HCT116 (cell line): Measurements from ENCODE around the gene PHLDB3. TPM values are rescaled to one million over a fixed set of nuclear protein-coding genes. Genes with fewer than 3 reads are reported as not detected.

Experiments
- ATAC-seq: fragments of 200-7000 bp; cut with Tn5 transposase; 2 replicates; pipeline ENCODE4 v1.9.1; 2020; ENCODE audit warnings: mild to moderate bottlenecking, moderate library complexity
- BruUV-seq: library from RNA; stranded (reverse); fragments of 400-500 nt; replicated peaks from 2 replicates; lab custom pipeline; 2021; lab: Mats Ljungman, UMichigan
- CTCF ChIA-PET: fragments of 300-600 bp; sonication (Branson Sonifier 250); formaldehyde crosslinking; loops from one replicate; lab custom pipeline; 2021; ENCODE audit warnings: antibody characterized with exemption; lab: Charles Lee
- POLR2A ChIA-PET: fragments of 300-600, 350-600 bp; sonication (Branson Sonifier 250); formaldehyde crosslinking; loops from one replicate; lab custom pipeline; 2021; ENCODE audit warnings: antibody characterized with exemption; lab: Charles Lee
- RAD21 ChIA-PET, 2 experiments: fragments of 300-600 bp; sonication (Branson Sonifier 250); formaldehyde crosslinking; loops; one replicate each; lab custom pipeline; 2023; ENCODE audit warnings: low total read pairs in 2 of 2; ENCODE audit not compliant: uncharacterized antibody in 2 of 2, unreplicated experiment in 2 of 2, low non-redundant PET in 1 of 2; lab: Charles Lee
- DNase-seq: peaks from one replicate; pipeline ENCODE4 v3.0.0-alpha.2; 2010; ENCODE audit warnings: low read depth, low spot score
- H2AFZ ChIP-seq: fragments of 200-600 bp; shearing (Covaris generic), sonication (generic); 2 replicates; pipeline ENCODE4 v1.6.1; 2017; ENCODE audit warnings: low read depth, mixed run types, mixed read lengths, antibody characterized with exemption, low read length; ENCODE audit not compliant: poor library complexity, severe bottlenecking
- H3K27ac ChIP-seq: 2 replicates; pipeline ENCODE4 v1.5.1; 2012; ENCODE audit warnings: low read depth, low read length
- H3K27me3 ChIP-seq: fragments of 200-600 bp; sonication (generic); 2 replicates; pipeline ENCODE4 v1.6.1; 2016; ENCODE audit warnings: mixed run types, low read length, mixed read lengths; ENCODE audit not compliant: insufficient read depth
- H3K36me3 ChIP-seq, 2 experiments: fragments of 200-500 bp in 1 of 2; fragments of 200-600 bp in 1 of 2; sonication (Bioruptor generic) in 1 of 2; sonication (generic) in 1 of 2; 2 replicates each; pipeline versions ENCODE4 v1.5.1 to v1.6.1; 2014 to 2016; ENCODE audit warnings: low read length in 2 of 2, inconsistent platforms in 1 of 2, mixed read lengths in 1 of 2, mixed run types in 1 of 2; ENCODE audit not compliant: insufficient read depth in 2 of 2, control insufficient read depth in 1 of 2
- H3K4me1 ChIP-seq, 2 experiments: fragments of 200-600 bp in 1 of 2; sonication (generic) in 1 of 2; 2 replicates each; pipeline versions ENCODE4 v1.5.1 to v1.6.1; 2012 to 2017; ENCODE audit warnings: low read length in 2 of 2, inconsistent platforms in 1 of 2, mild to moderate bottlenecking in 1 of 2, mixed read lengths in 1 of 2, mixed run types in 1 of 2, moderate library complexity in 1 of 2; ENCODE audit not compliant: insufficient read depth in 2 of 2, control insufficient read depth in 1 of 2
- H3K4me2 ChIP-seq: fragments of 200-600 bp; sonication (generic); 2 replicates; pipeline ENCODE4 v1.6.1; 2017; ENCODE audit warnings: mixed run types, low read length, mixed read lengths
- H3K4me3 ChIP-seq, 2 experiments: fragments of 200-600 bp in 1 of 2; sonication (generic) in 1 of 2; replicated peaks in 1 of 2; 2 replicates each; pipeline ENCODE4 v1.5.1; 2011 to 2016; ENCODE audit warnings: low read length in 2 of 2, control low read depth in 1 of 2, low read depth in 1 of 2, mild to moderate bottlenecking in 1 of 2, mixed read lengths in 1 of 2, mixed run types in 1 of 2
- H3K79me2 ChIP-seq: fragments of 200-600 bp; sonication (generic); 2 replicates; pipeline ENCODE4 v1.6.1; 2017; ENCODE audit warnings: mild to moderate bottlenecking, mixed run types, low read length, moderate library complexity, mixed read lengths; ENCODE audit not compliant: insufficient read depth
- H3K9ac ChIP-seq: fragments of 200-600 bp; sonication (generic); 2 replicates; pipeline ENCODE4 v1.6.1; 2016; ENCODE audit warnings: low read length, mixed read lengths
- H3K9me2 ChIP-seq: fragments of 200-600 bp; sonication (generic), shearing (Covaris generic); 2 replicates; pipeline ENCODE4 v1.6.1; 2017; ENCODE audit warnings: mixed run types, mild to moderate bottlenecking, moderate library complexity; ENCODE audit not compliant: insufficient read depth
- H3K9me3 ChIP-seq, 2 experiments: fragments of 200-500 bp in 1 of 2; fragments of 200-600 bp in 1 of 2; sonication (Bioruptor generic) in 1 of 2; sonication (generic) in 1 of 2; 2 replicates each; pipeline ENCODE4 v1.6.1; 2014 to 2017; ENCODE audit warnings: low read length in 2 of 2, mixed read lengths in 2 of 2, inconsistent platforms in 1 of 2, low read depth in 1 of 2, mild to moderate bottlenecking in 1 of 2, mixed run types in 1 of 2, moderate library complexity in 1 of 2; ENCODE audit not compliant: control insufficient read depth in 1 of 2, insufficient read depth in 1 of 2
- H4K20me1 ChIP-seq: fragments of 200-600 bp; sonication (generic), shearing (Covaris generic); 2 replicates; pipeline ENCODE4 v1.6.1; 2017; ENCODE audit warnings: mixed run types, mild to moderate bottlenecking, moderate library complexity; ENCODE audit not compliant: insufficient read depth
- CBX3 ChIP-seq: IDR thresholded peaks from 2 replicates; pipeline ENCODE4 v1.6.1; 2012; ENCODE audit warnings: low read depth
- EGR1 ChIP-seq: IDR thresholded peaks from 2 replicates; pipeline ENCODE4 v1.6.1; 2012; ENCODE audit warnings: low read depth
- ELF1 ChIP-seq: IDR thresholded peaks from 2 replicates; pipeline ENCODE4 v1.6.1; 2012; ENCODE audit warnings: low read depth, borderline replicate concordance
- EZH2 ChIP-seq: fragments of 200-600 bp; sonication (generic); IDR thresholded peaks from 2 replicates; pipeline ENCODE4 v1.6.1; 2017; ENCODE audit warnings: antibody characterized with exemption, mixed run types
- EZH2phosphoT487 ChIP-seq: fragments of 200-600 bp; IDR thresholded peaks from 2 replicates; pipeline ENCODE4 v1.6.1; 2018; ENCODE audit warnings: antibody characterized with exemption, borderline replicate concordance
- JUND ChIP-seq: IDR thresholded peaks from 2 replicates; pipeline ENCODE4 v1.6.1; 2012
- POLR2A ChIP-seq: IDR thresholded peaks from 2 replicates; pipeline ENCODE4 v1.7.0; 2011; ENCODE audit warnings: borderline replicate concordance; ENCODE audit not compliant: insufficient read depth, insufficient read length; ENCODE audit errors: extremely low read depth
- POLR2AphosphoS5 ChIP-seq: IDR thresholded peaks from 2 replicates; pipeline ENCODE4 v1.6.1; 2011; ENCODE audit warnings: mild to moderate bottlenecking, low read depth, low read length, moderate library complexity
- RAD21 ChIP-seq: IDR thresholded peaks from 2 replicates; pipeline ENCODE4 v1.6.1; 2012; ENCODE audit warnings: low read depth, mild to moderate bottlenecking
- SIN3A ChIP-seq: IDR thresholded peaks from 2 replicates; pipeline ENCODE4 v1.6.1; 2012; ENCODE audit warnings: low read depth
- SP1 ChIP-seq: IDR thresholded peaks from 2 replicates; pipeline ENCODE4 v1.6.1; 2012; ENCODE audit warnings: low read depth
- SRF ChIP-seq: IDR thresholded peaks from 2 replicates; pipeline ENCODE4 v1.6.1; 2012; ENCODE audit warnings: low read depth
- TCF7L2 ChIP-seq: IDR thresholded peaks from 2 replicates; pipeline ENCODE4 v1.7.0; 2011; ENCODE audit warnings: borderline replicate concordance, inconsistent platforms; ENCODE audit not compliant: insufficient read depth, insufficient read length; ENCODE audit errors: extremely low read depth
- YY1 ChIP-seq: IDR thresholded peaks from 2 replicates; pipeline ENCODE4 v1.6.1; 2011; ENCODE audit warnings: low read length, low read depth, moderate library complexity, mild to moderate bottlenecking; ENCODE audit not compliant: insufficient replicate concordance; ENCODE audit errors: extremely low read depth
- ZFX ChIP-seq: fragments of 450-650 bp; IDR thresholded peaks from 2 replicates; pipeline ENCODE4 v1.6.1; 2017
- intact Hi-C: fragments of 100-400 bp; cut with micrococcal nuclease; formaldehyde crosslinking; loops from 2 replicates; pipeline ENCODE4 v1.10.0; 2022
- total RNA-seq: library from RNA; stranded (reverse); gene quantifications from one replicate; pipeline ENCODE4 v1.2.1, GENCODE V29; 2021; ENCODE audit not compliant: unreplicated experiment
- TF ChIP-seq, protein P1 (sequence below): IDR thresholded peaks from 2 replicates; pipeline ENCODE4 v1.6.1; 2012
- TF ChIP-seq, protein P2 (sequence below): IDR thresholded peaks from 2 replicates; pipeline ENCODE4 v1.6.1; 2011; ENCODE audit warnings: mild to moderate bottlenecking, low read length, moderate library complexity; ENCODE audit not compliant: insufficient replicate concordance; ENCODE audit errors: extremely low read depth
- TF ChIP-seq, protein P3 (sequence below): IDR thresholded peaks from 2 replicates; pipeline ENCODE4 v1.6.1; 2012; ENCODE audit warnings: low read depth
- TF ChIP-seq, protein P4 (sequence below), 3 experiments: fragments of 200-600 bp in 1 of 3; sonication (generic) in 1 of 3; IDR thresholded peaks in 2 of 3; conservative IDR thresholded peaks in 1 of 3; 2 replicates each; pipeline ENCODE4 v1.5.1; 2012 to 2017; ENCODE audit warnings: low read depth in 2 of 3, low read length in 2 of 3, antibody characterized with exemption in 1 of 3, borderline replicate concordance in 1 of 3, control low read depth in 1 of 3, mild to moderate bottlenecking in 1 of 3, mixed read lengths in 1 of 3, mixed run types in 1 of 3, moderate library complexity in 1 of 3; ENCODE audit not compliant: insufficient read depth in 1 of 3
- TF ChIP-seq, protein P5 (sequence below): IDR thresholded peaks from 2 replicates; pipeline ENCODE4 v1.6.1; 2012

The PHLDB3 gene
- total RNA-seq, 1 experiment from 2014 or later = 15.5 TPM

DNA sequence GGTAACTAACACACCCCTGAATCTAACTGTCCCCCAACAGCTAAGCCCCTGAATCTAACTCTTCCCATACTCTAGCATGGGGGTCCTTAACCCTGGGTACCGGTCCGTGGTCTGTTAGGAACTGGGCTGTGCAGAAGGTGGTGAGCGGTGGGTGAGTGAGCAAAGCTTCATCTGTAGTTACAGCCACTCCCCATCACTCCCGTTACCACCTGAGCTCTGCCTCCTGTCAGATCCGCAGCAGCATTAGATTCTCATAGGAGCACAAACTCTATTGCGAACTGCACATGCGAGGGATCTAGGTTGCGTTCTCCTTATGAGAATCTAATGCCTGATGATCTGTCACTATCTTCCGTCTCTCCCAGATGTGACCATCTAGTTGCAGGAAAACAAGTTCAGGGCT lies 6.2 kb upstream of the PHLDB3 start:
- no peaks in the 10 kb centered on the region for H3K79me2 ChIP-seq
- H3K27ac ChIP-seq = no peak overlapping the region
- no peak for DNase-seq
- no TSS peak for BruUV-seq
- H3K9me2 ChIP-seq = no peaks in the 10 kb centered on the region
- POLR2A ChIA-PET = no interaction called here
- H3K4me1 ChIP-seq = no peaks in the 10 kb centered on the region
- no peak overlapping the region for H3K4me3 ChIP-seq
- CTCF ChIA-PET = interaction anchor here (1.0 to 2.3 kb wide), 2 partner anchors 9 to 64 kb away, joined by 6 read pairs; no protein-coding TSS in a partner anchor
- intact Hi-C loops = no loop called here
- no peak overlapping the region for H2AFZ ChIP-seq
- no peaks in the 10 kb centered on the region for H3K9me3 ChIP-seq
- no peak overlapping the region for H3K9ac ChIP-seq
- H4K20me1 ChIP-seq = no peaks in the 10 kb centered on the region
- RAD21 ChIA-PET = no interaction called here
- no peak overlapping the region for H3K4me2 ChIP-seq
- no peaks in the 10 kb centered on the region for H3K27me3 ChIP-seq
- peaks cover 4 to 9% of the 10 kb centered on the region in 2 experiments; a peak in 3 of 4 replicates for H3K36me3 ChIP-seq
- TF ChIP-seq SP1 (no peak), CBX3 (no peak), SRF (no peak), RAD21 (no peak), ZFX (no peak), POLR2AphosphoS5 (no peak), EZH2 (no peak), EGR1 (no peak), JUND (no peak), TCF7L2 (no peak), SIN3A (no peak), YY1 (no peak), ELF1 (no peak), EZH2phosphoT487 (no peak), POLR2A (no peak)
- TF ChIP-seq, protein P1, sequence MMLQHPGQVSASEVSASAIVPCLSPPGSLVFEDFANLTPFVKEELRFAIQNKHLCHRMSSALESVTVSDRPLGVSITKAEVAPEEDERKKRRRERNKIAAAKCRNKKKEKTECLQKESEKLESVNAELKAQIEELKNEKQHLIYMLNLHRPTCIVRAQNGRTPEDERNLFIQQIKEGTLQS = no peak
- TF ChIP-seq, protein P2, sequence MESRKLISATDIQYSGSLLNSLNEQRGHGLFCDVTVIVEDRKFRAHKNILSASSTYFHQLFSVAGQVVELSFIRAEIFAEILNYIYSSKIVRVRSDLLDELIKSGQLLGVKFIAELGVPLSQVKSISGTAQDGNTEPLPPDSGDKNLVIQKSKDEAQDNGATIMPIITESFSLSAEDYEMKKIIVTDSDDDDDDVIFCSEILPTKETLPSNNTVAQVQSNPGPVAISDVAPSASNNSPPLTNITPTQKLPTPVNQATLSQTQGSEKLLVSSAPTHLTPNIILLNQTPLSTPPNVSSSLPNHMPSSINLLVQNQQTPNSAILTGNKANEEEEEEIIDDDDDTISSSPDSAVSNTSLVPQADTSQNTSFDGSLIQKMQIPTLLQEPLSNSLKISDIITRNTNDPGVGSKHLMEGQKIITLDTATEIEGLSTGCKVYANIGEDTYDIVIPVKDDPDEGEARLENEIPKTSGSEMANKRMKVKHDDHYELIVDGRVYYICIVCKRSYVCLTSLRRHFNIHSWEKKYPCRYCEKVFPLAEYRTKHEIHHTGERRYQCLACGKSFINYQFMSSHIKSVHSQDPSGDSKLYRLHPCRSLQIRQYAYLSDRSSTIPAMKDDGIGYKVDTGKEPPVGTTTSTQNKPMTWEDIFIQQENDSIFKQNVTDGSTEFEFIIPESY = no peak
- TF ChIP-seq, protein P3, sequence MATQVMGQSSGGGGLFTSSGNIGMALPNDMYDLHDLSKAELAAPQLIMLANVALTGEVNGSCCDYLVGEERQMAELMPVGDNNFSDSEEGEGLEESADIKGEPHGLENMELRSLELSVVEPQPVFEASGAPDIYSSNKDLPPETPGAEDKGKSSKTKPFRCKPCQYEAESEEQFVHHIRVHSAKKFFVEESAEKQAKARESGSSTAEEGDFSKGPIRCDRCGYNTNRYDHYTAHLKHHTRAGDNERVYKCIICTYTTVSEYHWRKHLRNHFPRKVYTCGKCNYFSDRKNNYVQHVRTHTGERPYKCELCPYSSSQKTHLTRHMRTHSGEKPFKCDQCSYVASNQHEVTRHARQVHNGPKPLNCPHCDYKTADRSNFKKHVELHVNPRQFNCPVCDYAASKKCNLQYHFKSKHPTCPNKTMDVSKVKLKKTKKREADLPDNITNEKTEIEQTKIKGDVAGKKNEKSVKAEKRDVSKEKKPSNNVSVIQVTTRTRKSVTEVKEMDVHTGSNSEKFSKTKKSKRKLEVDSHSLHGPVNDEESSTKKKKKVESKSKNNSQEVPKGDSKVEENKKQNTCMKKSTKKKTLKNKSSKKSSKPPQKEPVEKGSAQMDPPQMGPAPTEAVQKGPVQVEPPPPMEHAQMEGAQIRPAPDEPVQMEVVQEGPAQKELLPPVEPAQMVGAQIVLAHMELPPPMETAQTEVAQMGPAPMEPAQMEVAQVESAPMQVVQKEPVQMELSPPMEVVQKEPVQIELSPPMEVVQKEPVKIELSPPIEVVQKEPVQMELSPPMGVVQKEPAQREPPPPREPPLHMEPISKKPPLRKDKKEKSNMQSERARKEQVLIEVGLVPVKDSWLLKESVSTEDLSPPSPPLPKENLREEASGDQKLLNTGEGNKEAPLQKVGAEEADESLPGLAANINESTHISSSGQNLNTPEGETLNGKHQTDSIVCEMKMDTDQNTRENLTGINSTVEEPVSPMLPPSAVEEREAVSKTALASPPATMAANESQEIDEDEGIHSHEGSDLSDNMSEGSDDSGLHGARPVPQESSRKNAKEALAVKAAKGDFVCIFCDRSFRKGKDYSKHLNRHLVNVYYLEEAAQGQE = no peak
- TF ChIP-seq, protein P4, sequence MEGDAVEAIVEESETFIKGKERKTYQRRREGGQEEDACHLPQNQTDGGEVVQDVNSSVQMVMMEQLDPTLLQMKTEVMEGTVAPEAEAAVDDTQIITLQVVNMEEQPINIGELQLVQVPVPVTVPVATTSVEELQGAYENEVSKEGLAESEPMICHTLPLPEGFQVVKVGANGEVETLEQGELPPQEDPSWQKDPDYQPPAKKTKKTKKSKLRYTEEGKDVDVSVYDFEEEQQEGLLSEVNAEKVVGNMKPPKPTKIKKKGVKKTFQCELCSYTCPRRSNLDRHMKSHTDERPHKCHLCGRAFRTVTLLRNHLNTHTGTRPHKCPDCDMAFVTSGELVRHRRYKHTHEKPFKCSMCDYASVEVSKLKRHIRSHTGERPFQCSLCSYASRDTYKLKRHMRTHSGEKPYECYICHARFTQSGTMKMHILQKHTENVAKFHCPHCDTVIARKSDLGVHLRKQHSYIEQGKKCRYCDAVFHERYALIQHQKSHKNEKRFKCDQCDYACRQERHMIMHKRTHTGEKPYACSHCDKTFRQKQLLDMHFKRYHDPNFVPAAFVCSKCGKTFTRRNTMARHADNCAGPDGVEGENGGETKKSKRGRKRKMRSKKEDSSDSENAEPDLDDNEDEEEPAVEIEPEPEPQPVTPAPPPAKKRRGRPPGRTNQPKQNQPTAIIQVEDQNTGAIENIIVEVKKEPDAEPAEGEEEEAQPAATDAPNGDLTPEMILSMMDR (IDR thresholded peaks at IDR 0.05 in 2 of 3, conservative IDR thresholded peaks at IDR 0.05 in 1 of 3; ENCODE audit: borderline replicate concordance in 1 of 3, insufficient read depth in 1 of 3, low read depth in 2 of 3, low read length in 2 of 3) = no peak
- TF ChIP-seq, protein P5, sequence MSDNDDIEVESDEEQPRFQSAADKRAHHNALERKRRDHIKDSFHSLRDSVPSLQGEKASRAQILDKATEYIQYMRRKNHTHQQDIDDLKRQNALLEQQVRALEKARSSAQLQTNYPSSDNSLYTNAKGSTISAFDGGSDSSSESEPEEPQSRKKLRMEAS = no peak
- TF ChIP-seq, all 23 proteins: peak for 0
- ATAC-seq = no peak
